HG03108 (cell line): ENCODE data around the gene ADAMTS2.

Source experiments
- ATAC-seq: cut with Tn5 transposase; IDR thresholded peaks from one replicate; pipeline ENCODE4 v1.9.1; 2021; ENCODE audit warnings: moderate library complexity; ENCODE audit not compliant: unreplicated experiment

The ADAMTS2 gene

GRCh38 chr5:179313849-179314521, 31.3 kb downstream of the ADAMTS2 start:
- no peak for ATAC-seq

- no peak for ATAC-seq
These were observed 32.6 kb downstream of the ADAMTS2 start for GRCh38 chr5:179312557-179313235.

DNA sequence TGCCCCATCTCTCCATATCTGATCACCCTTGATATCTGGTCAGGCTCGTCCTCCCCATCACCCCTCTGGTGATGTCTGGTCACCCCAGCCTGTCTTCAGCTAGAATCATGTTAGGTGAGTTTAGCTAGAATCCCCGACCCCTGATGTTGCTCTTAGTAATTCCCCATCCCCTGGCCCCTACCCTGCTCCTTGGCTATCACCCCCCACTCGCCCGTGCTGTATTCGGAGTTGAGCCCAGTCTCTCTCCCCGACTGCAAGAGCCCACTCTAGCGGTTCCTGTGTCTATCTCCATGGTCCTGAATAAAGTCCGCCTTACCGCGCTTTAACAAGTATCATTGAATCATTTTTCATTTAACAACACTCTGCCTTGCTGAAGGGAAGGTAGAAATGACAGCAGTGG, 33.7 kb downstream of the ADAMTS2 start:
- no peak for ATAC-seq

GRCh38 chr5:179311091-179311470, 34.2 kb downstream of the ADAMTS2 start:
- ATAC-seq, result no peak

- no peak for ATAC-seq
These were observed 34.7 kb downstream of the ADAMTS2 start for GRCh38 chr5:179310439-179311090.

DNA sequence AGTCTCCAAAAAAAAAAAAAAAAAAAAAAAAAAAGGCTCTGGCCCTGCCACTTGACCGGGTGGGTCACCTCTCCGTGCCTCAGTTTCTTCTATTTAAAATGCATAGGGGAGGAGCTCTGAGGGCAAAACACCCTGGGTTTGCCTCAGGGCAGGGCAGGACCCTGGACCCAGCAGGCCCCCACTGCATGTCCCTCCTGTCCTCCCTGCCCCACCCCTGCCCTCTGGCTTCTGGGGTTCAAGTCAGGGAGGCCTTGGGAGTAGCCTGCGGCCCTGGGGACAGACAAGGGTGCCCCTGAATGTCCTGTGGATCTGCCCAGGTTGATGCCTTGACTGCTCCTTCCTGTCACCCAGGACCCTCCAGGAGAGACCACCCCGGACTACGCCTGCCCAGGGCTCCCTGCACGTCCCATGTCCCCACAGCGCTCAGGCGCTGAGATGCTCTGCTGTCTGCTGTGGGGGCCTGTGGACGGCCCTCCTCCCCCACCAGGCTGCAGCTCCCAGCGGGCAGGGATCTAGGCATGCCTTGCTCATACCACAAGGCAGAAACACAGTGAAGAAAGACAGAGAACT, 35.4 kb downstream of the ADAMTS2 start:
- ATAC-seq, result no peak

DNA sequence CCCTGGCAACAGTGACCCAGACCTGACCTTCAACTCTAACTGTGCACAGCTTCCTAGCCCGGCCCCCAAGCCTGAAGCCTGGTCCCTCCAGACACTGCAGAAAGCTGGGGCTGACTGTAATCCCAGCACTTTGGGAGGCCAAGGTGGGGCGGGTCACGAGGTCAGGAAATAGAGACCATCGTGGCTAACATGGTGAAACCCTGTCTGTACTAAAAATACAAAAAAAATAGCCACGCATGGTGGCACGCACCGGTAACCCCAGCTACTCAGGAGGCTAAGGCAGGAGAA, 35.9 kb downstream of the ADAMTS2 start:
- ATAC-seq, result no peak

- no peak for ATAC-seq
These were observed 36.5 kb downstream of the ADAMTS2 start for GRCh38 chr5:179308563-179309382.

- ATAC-seq, result no peak
These were observed 37.3 kb downstream of the ADAMTS2 start for GRCh38 chr5:179307931-179308471.

GRCh38 chr5:179307013-179307800, 38.1 kb downstream of the ADAMTS2 start:
- no peak for ATAC-seq

DNA sequence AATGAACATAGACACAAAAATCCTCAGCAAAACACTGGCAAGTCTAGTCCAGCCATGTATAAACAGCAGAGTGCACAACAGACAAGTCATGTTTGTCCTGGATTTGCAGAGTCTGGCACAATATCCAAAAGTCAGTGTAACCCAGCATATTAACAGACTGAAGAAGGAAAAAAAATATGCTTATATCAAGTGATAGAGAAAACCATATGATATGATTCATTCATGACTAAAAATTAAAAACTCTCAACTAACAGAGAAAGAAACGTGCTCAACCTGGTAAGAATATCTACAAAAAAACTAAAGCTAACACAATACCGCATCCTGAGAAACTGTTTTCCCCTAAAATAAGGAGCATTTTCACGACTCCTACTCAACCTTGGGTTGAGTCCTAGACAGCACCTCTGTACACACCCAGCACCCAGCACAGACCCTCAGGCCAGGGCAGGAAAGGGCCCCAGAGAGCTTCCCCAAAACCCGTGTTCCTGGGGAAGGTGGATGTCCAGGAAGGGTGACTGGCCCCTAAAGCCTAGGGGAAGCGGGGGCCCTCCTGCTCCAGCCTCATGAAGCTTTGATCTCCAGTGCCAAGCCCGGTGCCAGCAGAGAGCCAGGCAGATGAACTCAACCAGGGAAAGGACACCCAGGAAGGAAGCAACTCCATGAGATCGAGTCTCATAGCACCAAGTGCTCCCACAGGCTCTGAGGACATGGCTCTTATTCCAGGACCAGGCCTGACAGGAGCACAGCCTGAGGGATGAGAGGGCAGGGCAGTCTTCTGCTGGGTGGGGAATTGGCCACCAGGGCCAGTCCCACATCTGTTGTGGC, 38.9 kb downstream of the ADAMTS2 start:
- ATAC-seq, result no peak

DNA sequence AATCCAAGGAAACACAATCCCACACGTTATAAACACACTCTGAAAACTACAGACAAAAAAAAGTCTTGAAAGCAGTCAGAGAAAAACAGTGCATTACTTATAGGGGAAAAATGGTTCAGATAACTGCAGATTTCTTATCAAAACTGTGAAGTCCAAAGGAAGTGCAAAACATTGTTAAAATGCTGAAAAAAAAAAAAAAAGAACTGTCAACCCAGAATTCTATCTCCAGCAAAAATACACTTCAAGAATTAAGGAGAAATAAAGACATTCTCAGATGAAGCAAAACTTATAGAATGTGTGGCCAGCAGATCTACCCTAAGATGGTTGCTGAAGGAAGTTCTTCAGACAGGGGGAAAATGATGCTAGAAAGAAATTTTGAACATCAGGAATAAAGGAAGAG, 40.4 kb downstream of the ADAMTS2 start:
- no peak for ATAC-seq

DNA sequence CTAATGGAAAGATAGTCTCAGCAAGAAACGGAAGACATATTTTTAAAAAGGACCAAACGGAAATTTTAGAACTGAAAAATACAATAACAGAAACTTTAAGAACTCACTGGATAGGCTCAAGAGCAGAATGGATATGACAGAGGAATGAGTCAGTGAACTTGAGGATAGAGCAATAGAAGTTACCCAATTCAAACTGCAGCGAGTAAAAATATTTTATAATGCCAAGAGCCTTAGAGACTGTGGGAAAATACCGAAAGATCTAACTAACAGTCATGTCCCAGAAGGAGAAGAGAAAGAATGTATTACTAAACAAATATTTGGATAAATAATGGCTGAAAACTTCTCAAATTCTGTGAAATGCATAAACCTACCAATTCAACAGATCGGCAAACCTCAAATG, 40.8 kb downstream of the ADAMTS2 start:
- no peak for ATAC-seq

DNA sequence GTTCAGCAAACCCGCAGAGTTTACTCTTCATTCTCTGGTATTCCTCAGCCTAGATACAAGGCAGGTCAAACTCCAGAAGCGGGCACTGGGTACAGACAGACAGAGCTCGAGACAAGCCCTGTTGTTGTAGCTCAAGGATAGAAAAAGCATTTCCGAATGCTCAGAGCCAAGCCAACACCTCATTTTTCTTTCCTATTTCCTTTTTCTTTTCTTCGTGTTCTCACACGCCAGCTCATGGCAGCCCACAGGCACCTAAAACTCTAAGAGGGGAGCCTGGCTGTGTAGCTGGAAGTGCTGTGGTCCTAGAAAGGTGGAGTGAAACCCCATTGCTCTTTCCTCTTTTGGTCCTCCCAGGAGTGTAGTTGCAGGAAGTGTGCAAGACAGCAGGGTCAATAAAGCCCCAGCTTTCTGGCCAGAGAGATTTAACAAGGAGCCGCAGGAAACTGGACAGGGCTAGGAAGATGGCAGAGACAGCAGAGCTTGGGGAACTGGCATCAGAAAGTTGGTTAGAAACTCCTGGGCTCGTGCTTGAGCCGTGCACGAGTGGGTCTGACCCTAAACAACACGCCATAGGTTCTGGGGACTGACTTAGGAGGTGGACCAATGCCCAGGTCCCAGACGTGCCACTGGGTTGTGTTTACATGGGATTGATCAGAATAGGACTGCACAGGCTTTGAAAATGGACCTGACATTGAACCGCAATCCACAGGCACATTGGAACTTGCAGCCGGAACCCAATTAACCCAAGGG, 41.6 kb downstream of the ADAMTS2 start:
- ATAC-seq, result no peak

DNA sequence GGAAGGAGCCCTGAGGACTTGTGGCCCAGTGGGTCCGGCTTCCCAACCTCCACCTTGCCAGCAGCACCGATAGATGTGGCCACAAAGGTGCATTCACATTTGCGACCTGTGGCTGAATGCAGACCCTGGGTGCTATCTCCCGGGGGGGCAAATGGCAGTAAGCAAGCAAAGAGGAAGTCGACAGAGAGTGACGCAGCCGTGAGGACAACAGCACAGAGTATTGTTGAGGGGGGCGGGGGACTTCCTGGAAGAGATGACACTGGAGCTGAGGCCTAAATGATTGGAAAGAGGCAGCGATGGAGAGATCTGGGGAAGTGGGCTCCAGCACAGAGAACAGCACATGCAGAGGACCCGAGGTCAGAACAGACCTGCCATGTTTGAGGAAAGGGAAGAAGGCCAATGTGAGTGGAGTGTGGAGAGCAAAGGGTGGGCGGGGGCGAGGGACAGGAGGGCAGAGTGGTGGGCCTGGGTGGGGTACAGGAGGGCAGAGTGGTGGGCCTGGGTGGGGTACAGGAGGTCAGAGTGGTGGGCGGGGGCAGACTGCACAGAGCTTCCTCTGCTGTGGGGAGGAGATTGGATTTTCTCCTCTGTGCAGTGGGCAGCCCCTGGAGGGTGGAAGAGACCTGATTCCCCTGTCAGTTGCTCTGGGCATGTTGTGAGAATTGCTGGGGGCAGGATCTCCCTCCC, 42.6 kb downstream of the ADAMTS2 start:
- ATAC-seq, result no peak

GRCh38 chr5:179301796-179302195, 43.5 kb downstream of the ADAMTS2 start:
- no peak for ATAC-seq

- ATAC-seq, result no peak
These were observed 43.9 kb downstream of the ADAMTS2 start for GRCh38 chr5:179301376-179301775.

- ATAC-seq, result no peak
These were observed 44.6 kb downstream of the ADAMTS2 start for GRCh38 chr5:179300581-179301180.
